K562 (cell line): ENCODE results near the gene RPUSD1.

Experiments
- ARNT ChIP-seq, 2 experiments: fragments of 450-650 bp; IDR thresholded peaks; 2 replicates each; pipeline ENCODE4 v1.6.1; 2016; ENCODE audit warnings: mild to moderate bottlenecking in 1 of 2
- CREB3 ChIP-seq: fragments of 450-650 bp; conservative IDR thresholded peaks from 2 replicates; pipeline ENCODE4 v1.6.1; 2016; ENCODE audit warnings: missing genetic modification characterization, low read depth, mild to moderate bottlenecking, missing compliant biosample characterization, moderate library complexity
- CTCF ChIP-seq, 3 experiments: IDR thresholded peaks in 2 of 3; conservative IDR thresholded peaks in 1 of 3; 2 replicates each; pipeline ENCODE4 v1.5.1; 2011 to 2012; ENCODE audit warnings: low read length in 3 of 3, mild to moderate bottlenecking in 3 of 3, control low read depth in 2 of 3, improper control_type of control experiment in 1 of 3, inconsistent platforms in 1 of 3, low read depth in 1 of 3, mixed read lengths in 1 of 3, moderate library complexity in 1 of 3; ENCODE audit not compliant: insufficient read depth in 2 of 3
- EGR1 ChIP-seq: fragments of 450-650 bp; conservative IDR thresholded peaks from 2 replicates; pipeline ENCODE4 v1.6.1; 2017; ENCODE audit warnings: mild to moderate bottlenecking
- EP300 ChIP-seq: IDR thresholded peaks from 2 replicates; pipeline ENCODE4 v1.6.1; 2012; ENCODE audit warnings: low read length, improper control_type of control experiment
- FOXM1 ChIP-seq, 2 experiments: fragments of 450-650 bp in 1 of 2; sonication (generic) in 1 of 2; formaldehyde crosslinking in 1 of 2; IDR thresholded peaks; 2 replicates each; pipeline versions ENCODE4 v1.6.1 to v1.9.0; 2017 to 2022; ENCODE audit warnings: low read depth in 2 of 2, mild to moderate bottlenecking in 2 of 2, missing genetic modification reagents in 1 of 2, moderate library complexity in 1 of 2
- SAFB2 ChIP-seq: fragments of 200-400 bp; formaldehyde crosslinking; IDR thresholded peaks from 2 replicates; pipeline ENCODE4 v1.6.1; 2018; ENCODE audit warnings: borderline replicate concordance, low read length, low read depth, moderate library complexity; ENCODE audit not compliant: severe bottlenecking
- SAP30 ChIP-seq: fragments of 200-600 bp; sonication (generic); IDR thresholded peaks from 2 replicates; pipeline ENCODE4 v1.6.1; 2012; ENCODE audit warnings: borderline replicate concordance, low read depth, mild to moderate bottlenecking, moderate library complexity, low read length, control low read depth, inconsistent platforms; ENCODE audit not compliant: insufficient read depth, poor library complexity, severe bottlenecking
- SP1 ChIP-seq: sonication (generic); formaldehyde crosslinking; IDR thresholded peaks from 2 replicates; pipeline ENCODE4 v1.8.1; 2022; ENCODE audit warnings: mild to moderate bottlenecking, missing genetic modification reagents
- ZMIZ1 ChIP-seq, 2 experiments: fragments of 150-350 bp in 1 of 2; IDR thresholded peaks; 2 replicates each; pipeline ENCODE4 v1.6.1; 2012 to 2016; ENCODE audit warnings: low read depth in 2 of 2, low read length in 2 of 2, mild to moderate bottlenecking in 1 of 2, moderate library complexity in 1 of 2
- ZNF146 ChIP-seq: IDR thresholded peaks from one replicate; pipeline ENCODE4 v1.6.1; 2018; ENCODE audit warnings: missing compliant biosample characterization; ENCODE audit not compliant: unreplicated experiment

GRCh38 chr16:784431-784830 is 3.8 kb downstream of the RPUSD1 start:
- TF ChIP-seq SAFB2 (no peak), ARNT (IDR thresholded peaks at IDR 0.05) (no peak), SP1 (CRISPR knock-in tag) (no peak), EGR1 (no peak), CTCF (IDR thresholded peaks at IDR 0.05 in 2 of 3, conservative IDR thresholded peaks at IDR 0.05 in 1 of 3; ENCODE audit: insufficient read depth in 2 of 3, low read depth in 1 of 3, low read length in 3 of 3) (no peak), FOXM1 (IDR thresholded peaks at IDR 0.05; ENCODE audit: low read depth) (no peak), FOXM1 (CRISPR knock-in tag; IDR thresholded peaks at IDR 0.05; ENCODE audit: low read depth) (no peak), EP300 (no peak), ZNF146 (CRISPR knock-in tag) (no peak), CREB3 (tag) (no peak), ZMIZ1 (IDR thresholded peaks at IDR 0.05; ENCODE audit: low read depth in 2 of 2, low read length in 2 of 2) (no peak), SAP30 (no peak)
